Uterus (tissue), 4 donors: ENCODE measurements around the gene KCNN2. TPM values are rescaled to one million over a fixed set of nuclear protein-coding genes. Genes with fewer than 3 reads are reported as not detected.

Experiments
- DNase-seq, 2 donors: peaks; one replicate each; pipeline ENCODE4 v3.0.0-alpha.2; 2019 to 2020
- H3K27ac ChIP-seq, 2 donors: fragments of 200-600 bp; sonication (generic); 1 replicate in 1 of 2; 2 replicates in 1 of 2; pipeline ENCODE4 v1.5.1; 2016 to 2018
- H3K27me3 ChIP-seq, 2 donors: fragments of 200-600 bp; sonication (generic); one replicate each; pipeline ENCODE4 v1.5.1; 2018 to 2019; ENCODE audit warnings: control low read depth in 1 of 2
- H3K36me3 ChIP-seq, 2 donors: fragments of 200-600 bp; sonication (generic); one replicate each; pipeline ENCODE4 v1.5.1; 2019; ENCODE audit warnings: control low read depth in 1 of 2
- H3K4me1 ChIP-seq, 2 donors: fragments of 200-600 bp; sonication (generic); one replicate each; pipeline ENCODE4 v1.5.1; 2018 to 2019; ENCODE audit warnings: control low read depth in 1 of 2
- H3K4me3 ChIP-seq, 2 donors: fragments of 200-600 bp; sonication (generic); 1 replicate in 1 of 2; 2 replicates in 1 of 2; pipeline ENCODE4 v1.5.1; 2018 to 2019; ENCODE audit warnings: mild to moderate bottlenecking in 1 of 2
- H3K9me3 ChIP-seq, 2 donors: fragments of 200-600 bp; sonication (generic); one replicate each; pipeline ENCODE4 v1.5.1; 2019; ENCODE audit warnings: control low read depth in 1 of 2
- CTCF ChIP-seq, 4 experiments: fragments of 200-600 bp in 2 of 4; fragments of 450-650 bp in 2 of 4; sonication (generic) in 2 of 4; IDR thresholded peaks; one replicate each; pipeline ENCODE4 v1.5.1; 2016 to 2019; ENCODE audit warnings: antibody characterized with exemption in 4 of 4, mild to moderate bottlenecking in 2 of 4, moderate library complexity in 1 of 4
- POLR2A ChIP-seq, 2 donors: fragments of 450-650 bp; IDR thresholded peaks; one replicate each; pipeline ENCODE4 v1.6.1; 2016; ENCODE audit warnings: antibody characterized with exemption in 2 of 2, mild to moderate bottlenecking in 1 of 2, moderate library complexity in 1 of 2
- intact Hi-C: fragments of 100-400 bp; cut with DNase I; formaldehyde crosslinking; loops from one replicate; pipeline ENCODE4 v1.15.1; 2023; ENCODE audit warnings: low total_unique reads
- total RNA-seq, 4 donors: library from RNA; depleted of rRNA in 3 of 4; stranded (reverse); fragments of >200 nt in 3 of 4; gene quantifications; one replicate each; pipeline versions ENCODE4 v1.1.0 to v1.2.4, GENCODE V29; 2014 to 2023
- donor health status: DM: yes; HTN: yes; CAD: no.

Gene KCNN2
- total RNA-seq, 4 donors from 2014 or later = 1.8 to 7.1 (median 4.9) TPM

- no peaks in the 10 kb centered on the region for H3K36me3 ChIP-seq
- H3K4me3 ChIP-seq = no peak overlapping the region
- no peak for TF ChIP-seq CTCF (IDR thresholded peaks at IDR 0.05)
- no peak for TF ChIP-seq POLR2A (IDR thresholded peaks at IDR 0.05)
- H3K4me1 ChIP-seq = no peaks in the 10 kb centered on the region
- DNase-seq = no peak
- no peaks in the 10 kb centered on the region for H3K9me3 ChIP-seq
- intact Hi-C loops = no loop called here
- H3K27me3 ChIP-seq = no peaks in the 10 kb centered on the region
- no peak overlapping the region for H3K27ac ChIP-seq
Measured at GRCh38 chr5:114437936-114438335, 76.1 kb downstream of the KCNN2 start.

- no peak overlapping the region for H3K4me3 ChIP-seq
- H3K36me3 ChIP-seq = no peaks in the 10 kb centered on the region
- no peaks in the 10 kb centered on the region for H3K27me3 ChIP-seq
- no peaks in the 10 kb centered on the region for H3K9me3 ChIP-seq
- TF ChIP-seq POLR2A (IDR thresholded peaks at IDR 0.05) (no peak), CTCF (IDR thresholded peaks at IDR 0.05) (no peak)
- intact Hi-C loops = no loop called here
- no peak for DNase-seq
- H3K4me1 ChIP-seq = no peaks in the 10 kb centered on the region
- no peak overlapping the region for H3K27ac ChIP-seq
Measured at GRCh38 chr5:114438471-114438870, 76.6 kb downstream of the KCNN2 start.

- Histone ChIP-seq H3K4me3 (no peak overlapping the region), H3K36me3 (no peaks in the 10 kb centered on the region), H3K4me1 (no peaks in the 10 kb centered on the region), H3K27me3 (no peaks in the 10 kb centered on the region), H3K27ac (no peak overlapping the region), H3K9me3 (no peaks in the 10 kb centered on the region)
- intact Hi-C loops = no loop called here
- no peak for DNase-seq
- TF ChIP-seq CTCF (IDR thresholded peaks at IDR 0.05) (no peak), POLR2A (IDR thresholded peaks at IDR 0.05) (no peak)
Measured at GRCh38 chr5:114447084-114447773, 85.4 kb downstream of the KCNN2 start.

GRCh38 chr5:114448481-114448880, 86.6 kb downstream of the KCNN2 start:
- no peak for DNase-seq
- no peaks in the 10 kb centered on the region for H3K27me3 ChIP-seq
- no peak overlapping the region for H3K4me3 ChIP-seq
- no peak overlapping the region for H3K27ac ChIP-seq
- TF ChIP-seq POLR2A (IDR thresholded peaks at IDR 0.05) = no peak
- no peak for TF ChIP-seq CTCF (IDR thresholded peaks at IDR 0.05)
- no peaks in the 10 kb centered on the region for H3K36me3 ChIP-seq
- intact Hi-C loops = no loop called here
- no peaks in the 10 kb centered on the region for H3K9me3 ChIP-seq
- H3K4me1 ChIP-seq = no peaks in the 10 kb centered on the region

- no peak for TF ChIP-seq POLR2A (IDR thresholded peaks at IDR 0.05)
- TF ChIP-seq CTCF (IDR thresholded peaks at IDR 0.05) = peak; percentile 67 to 70 (median 69)
- no peaks in the 10 kb centered on the region for H3K9me3 ChIP-seq
- intact Hi-C loops = no loop called here
- no peak overlapping the region for H3K4me3 ChIP-seq
- DNase-seq = peak; percentile 38 to 58
- no peaks in the 10 kb centered on the region for H3K36me3 ChIP-seq
- H3K27ac ChIP-seq = no peak overlapping the region
- no peaks in the 10 kb centered on the region for H3K4me1 ChIP-seq
- H3K27me3 ChIP-seq = no peaks in the 10 kb centered on the region
Measured at GRCh38 chr5:114449860-114450421, 88.1 kb downstream of the KCNN2 start.
